ENCODE data around the gene USP24. TPM values are rescaled to one million over a fixed set of nuclear protein-coding genes. Genes with fewer than 3 reads are reported as not detected.
"Not testable (repeated sequence)": the region's sequence is repeated elsewhere in the genome, so short reads cannot be mapped to it uniquely, and the experiment has no call there.

USP24 gene
- polyA plus RNA-seq, 2 donors: 7.4 to 7.6 TPM

DNA sequence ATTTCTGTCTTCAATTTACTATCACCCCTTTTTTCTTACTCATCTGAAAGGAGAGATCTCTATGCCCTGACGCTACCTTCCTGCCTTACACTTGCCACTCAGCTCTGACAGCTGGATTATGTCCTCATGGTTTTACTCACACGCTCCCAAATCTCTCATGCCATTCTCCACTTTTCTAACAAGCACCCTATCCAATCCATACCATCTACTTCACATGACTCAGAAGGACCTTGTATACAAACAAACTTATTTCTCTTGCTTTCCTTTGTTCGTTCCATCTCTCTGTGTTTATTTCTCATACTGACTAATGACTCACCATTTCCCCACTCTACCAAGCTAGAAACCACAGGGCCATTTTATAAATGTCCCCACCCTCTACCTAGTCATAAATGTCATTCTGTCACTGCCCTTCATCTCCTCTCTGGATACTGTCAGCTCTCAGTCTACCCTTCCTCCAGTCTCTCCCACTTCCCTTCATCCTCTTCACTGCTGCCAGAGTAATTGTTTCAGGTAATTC is 87.3 kb downstream of the USP24 start:
- no peak overlapping the region for H3K27ac ChIP-seq (ENCODE audit: low read depth in 2 of 2, low read length in 1 of 2)
- 88 to 89% methylated on average over 3 of the region's 3 CpGs for WGBS, 2 donors
- no peaks in the 10 kb centered on the region for H3K9me3 ChIP-seq (ENCODE audit: control insufficient read depth in 2 of 2, insufficient read depth in 1 of 2, low read depth in 1 of 2, low read length in 1 of 2)
- H3K36me3 ChIP-seq (ENCODE audit: control insufficient read depth in 2 of 2, insufficient read depth in 2 of 2, low read length in 1 of 2): peaks cover 15% of the 10 kb centered on the region in 2 donors
- no peaks in the 10 kb centered on the region for H3K4me1 ChIP-seq (ENCODE audit: control insufficient read depth in 2 of 2, insufficient read depth in 2 of 2, low read length in 1 of 2)
- H3K27me3 ChIP-seq (ENCODE audit: control insufficient read depth in 1 of 2, insufficient read depth in 2 of 2, low read length in 2 of 2): no peaks in the 10 kb centered on the region
- H3K4me3 ChIP-seq (ENCODE audit: low read depth in 1 of 2, low read length in 2 of 2): no peak overlapping the region

DNA sequence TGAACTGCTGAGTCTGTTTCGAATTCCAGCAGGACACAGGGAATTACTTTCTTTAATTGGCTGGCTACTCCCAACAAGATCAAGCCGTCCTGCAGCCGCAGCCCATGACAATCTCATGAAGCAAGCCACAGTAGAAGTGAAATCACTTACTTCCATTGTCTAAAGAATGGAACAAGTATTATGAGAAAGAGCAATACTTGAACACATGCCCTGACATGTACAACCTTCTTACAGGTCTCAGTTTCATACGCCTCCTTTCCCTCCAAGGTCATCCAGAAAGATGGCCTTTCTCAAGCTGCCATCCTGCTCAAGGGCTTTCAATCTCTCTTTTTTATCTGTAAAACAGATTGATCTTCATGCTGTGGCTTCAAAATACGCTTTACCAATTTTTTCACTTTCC is 90.7 kb downstream of the USP24 start:
- peaks cover 20 to 24% of the 10 kb centered on the region in 2 donors for H3K36me3 ChIP-seq (ENCODE audit: control insufficient read depth in 2 of 2, insufficient read depth in 2 of 2, low read length in 1 of 2)
- no peak overlapping the region for H3K27ac ChIP-seq (ENCODE audit: low read depth in 2 of 2, low read length in 1 of 2)
- no peaks in the 10 kb centered on the region for H3K27me3 ChIP-seq (ENCODE audit: control insufficient read depth in 1 of 2, insufficient read depth in 2 of 2, low read length in 2 of 2)
- no peak overlapping the region for H3K4me3 ChIP-seq (ENCODE audit: low read depth in 1 of 2, low read length in 2 of 2)
- WGBS, 2 donors: 81% methylated on average over 5 of the region's 5 CpGs
- no peaks in the 10 kb centered on the region for H3K4me1 ChIP-seq (ENCODE audit: control insufficient read depth in 2 of 2, insufficient read depth in 2 of 2, low read length in 1 of 2)
- H3K9me3 ChIP-seq (ENCODE audit: control insufficient read depth in 2 of 2, insufficient read depth in 1 of 2, low read depth in 1 of 2, low read length in 1 of 2): no peaks in the 10 kb centered on the region

DNA sequence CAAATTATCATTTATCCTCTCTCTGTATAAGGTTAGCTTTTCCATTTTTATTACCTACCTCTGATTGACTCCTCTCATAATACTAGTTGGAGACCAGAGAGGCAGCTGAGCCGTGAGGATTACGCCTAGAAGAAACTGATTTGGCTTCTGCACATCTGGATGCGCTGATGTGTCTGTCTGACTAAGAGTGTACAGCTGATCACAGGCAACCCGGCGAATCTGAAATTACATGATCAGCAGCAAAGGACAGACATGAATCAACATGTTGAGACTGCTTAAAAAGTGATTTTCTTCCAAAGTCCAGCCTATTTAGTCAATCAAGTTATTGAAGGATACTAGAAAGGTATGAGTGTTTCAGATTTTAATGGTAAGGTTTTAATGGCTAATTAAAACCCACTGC is 94.6 kb downstream of the USP24 start:
- peaks cover 15 to 17% of the 10 kb centered on the region in 2 donors for H3K36me3 ChIP-seq (ENCODE audit: control insufficient read depth in 2 of 2, insufficient read depth in 2 of 2, low read length in 1 of 2)
- no peak overlapping the region for H3K27ac ChIP-seq (ENCODE audit: low read depth in 2 of 2, low read length in 1 of 2)
- no peak overlapping the region for H3K4me3 ChIP-seq (ENCODE audit: low read depth in 1 of 2, low read length in 2 of 2)
- 62 to 69% methylated on average over 5 of the region's 5 CpGs for WGBS, 2 donors
- no peaks in the 10 kb centered on the region for H3K9me3 ChIP-seq (ENCODE audit: control insufficient read depth in 2 of 2, insufficient read depth in 1 of 2, low read depth in 1 of 2, low read length in 1 of 2)
- no peaks in the 10 kb centered on the region for H3K27me3 ChIP-seq (ENCODE audit: control insufficient read depth in 1 of 2, insufficient read depth in 2 of 2, low read length in 2 of 2)
- no peaks in the 10 kb centered on the region for H3K4me1 ChIP-seq (ENCODE audit: control insufficient read depth in 2 of 2, insufficient read depth in 2 of 2, low read length in 1 of 2)

DNA sequence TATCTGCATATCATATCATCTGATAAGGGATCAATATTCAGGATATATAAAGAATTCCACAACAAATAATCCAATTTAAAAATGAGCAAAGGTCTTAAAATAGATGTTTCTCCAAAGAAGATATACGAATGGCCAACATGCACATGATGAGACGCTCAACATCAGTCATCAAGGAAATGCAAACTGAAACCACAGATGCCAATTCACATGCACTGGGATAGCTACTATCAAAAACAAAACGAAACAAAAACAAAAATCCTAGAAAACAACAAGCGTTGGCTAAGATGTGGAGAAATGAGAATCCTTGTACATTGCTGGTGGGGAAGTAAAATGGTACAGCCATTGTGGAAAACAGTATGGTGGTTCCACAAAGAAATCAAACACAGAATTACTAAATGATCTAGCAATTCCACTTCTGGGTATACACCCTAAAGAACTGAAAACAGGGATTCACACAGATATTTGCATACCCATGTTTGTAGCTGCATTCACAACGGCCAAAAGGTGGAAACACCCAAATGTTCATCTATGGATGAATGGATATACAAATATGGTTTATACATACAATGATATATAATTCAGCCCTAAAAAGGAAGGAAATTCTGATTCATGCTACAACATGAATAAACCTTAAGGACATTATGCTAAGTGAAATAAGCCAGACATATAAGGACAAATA is 96.4 kb downstream of the USP24 start:
- H3K9me3 ChIP-seq (ENCODE audit: control insufficient read depth in 2 of 2, insufficient read depth in 1 of 2, low read depth in 1 of 2, low read length in 1 of 2): no peaks in the 10 kb centered on the region
- 91 to 93% methylated on average over 5 of the region's 5 CpGs for WGBS, 2 donors
- H3K36me3 ChIP-seq (ENCODE audit: control insufficient read depth in 2 of 2, insufficient read depth in 2 of 2, low read length in 1 of 2): peaks cover 7 to 13% of the 10 kb centered on the region in 2 donors
- H3K27ac ChIP-seq (ENCODE audit: low read depth in 2 of 2, low read length in 1 of 2): no peak overlapping the region
- no peak overlapping the region for H3K4me3 ChIP-seq (ENCODE audit: low read depth in 1 of 2, low read length in 2 of 2)
- no peaks in the 10 kb centered on the region for H3K4me1 ChIP-seq (ENCODE audit: control insufficient read depth in 2 of 2, insufficient read depth in 2 of 2, low read length in 1 of 2)
- no peaks in the 10 kb centered on the region for H3K27me3 ChIP-seq (ENCODE audit: control insufficient read depth in 1 of 2, insufficient read depth in 2 of 2, low read length in 2 of 2)

DNA sequence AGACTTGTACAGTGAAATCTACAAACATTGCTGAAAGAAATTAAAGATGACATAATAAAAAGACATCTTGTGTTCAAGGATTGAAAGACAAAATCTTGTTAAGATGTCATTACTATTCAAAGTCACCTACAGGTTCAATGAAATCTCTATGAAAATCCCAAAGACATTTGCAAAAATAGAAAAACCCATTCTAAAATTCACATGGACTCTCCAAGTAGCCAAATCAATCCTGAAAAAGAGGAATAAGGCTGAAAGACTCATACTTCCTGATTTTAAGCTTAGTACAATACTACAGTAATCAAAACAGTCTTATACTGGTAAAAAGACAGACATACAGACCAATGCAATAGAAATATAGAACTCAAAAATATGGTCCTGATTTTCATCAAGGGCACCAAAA is 97.2 kb downstream of the USP24 start:
- no peak overlapping the region for H3K4me3 ChIP-seq (ENCODE audit: low read depth in 1 of 2, low read length in 2 of 2)
- H3K36me3 ChIP-seq (ENCODE audit: control insufficient read depth in 2 of 2, insufficient read depth in 2 of 2, low read length in 1 of 2): peaks cover 5 to 9% of the 10 kb centered on the region in 2 donors
- no peak overlapping the region for H3K27ac ChIP-seq (ENCODE audit: low read depth in 2 of 2, low read length in 1 of 2)
- no peaks in the 10 kb centered on the region for H3K27me3 ChIP-seq (ENCODE audit: control insufficient read depth in 1 of 2, insufficient read depth in 2 of 2, low read length in 2 of 2)
- no peaks in the 10 kb centered on the region for H3K4me1 ChIP-seq (ENCODE audit: control insufficient read depth in 2 of 2, insufficient read depth in 2 of 2, low read length in 1 of 2)
- no peaks in the 10 kb centered on the region for H3K9me3 ChIP-seq (ENCODE audit: control insufficient read depth in 2 of 2, insufficient read depth in 1 of 2, low read depth in 1 of 2, low read length in 1 of 2)

DNA sequence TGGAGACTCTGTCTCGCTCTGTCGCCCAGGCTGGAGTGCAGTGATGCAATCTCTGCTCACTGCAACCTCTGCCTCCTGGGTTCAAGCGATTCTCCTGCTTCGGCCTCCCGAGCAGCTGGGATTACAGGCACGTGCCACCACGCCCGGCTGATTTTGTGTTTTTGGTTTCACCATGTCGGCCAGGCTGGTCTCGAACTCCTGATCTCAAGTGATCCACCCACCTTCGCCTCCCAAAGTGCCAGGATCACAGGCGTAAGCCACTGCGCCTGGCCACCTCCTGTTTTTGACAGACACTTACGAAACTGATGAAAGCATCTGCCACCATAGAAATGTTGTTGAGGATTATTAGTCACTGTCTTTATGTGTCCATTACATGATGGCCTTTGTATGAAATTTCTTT is 106.2 kb downstream of the USP24 start:
- not testable (repeated sequence) for H3K4me3 ChIP-seq (ENCODE audit: low read depth in 1 of 2, low read length in 2 of 2); H3K9me3 ChIP-seq (ENCODE audit: control insufficient read depth in 2 of 2, insufficient read depth in 1 of 2, low read depth in 1 of 2, low read length in 1 of 2); H3K27ac ChIP-seq (ENCODE audit: low read depth in 2 of 2, low read length in 1 of 2); H3K4me1 ChIP-seq (ENCODE audit: control insufficient read depth in 2 of 2, insufficient read depth in 2 of 2, low read length in 1 of 2); H3K27me3 ChIP-seq (ENCODE audit: control insufficient read depth in 1 of 2, insufficient read depth in 2 of 2, low read length in 2 of 2)
- WGBS, 2 donors: 96 to 97% methylated on average over 14 of the region's 14 CpGs
- H3K36me3 ChIP-seq (ENCODE audit: control insufficient read depth in 2 of 2, insufficient read depth in 2 of 2, low read length in 1 of 2): peaks cover 11 to 17% of the 10 kb centered on the region in 2 donors

DNA sequence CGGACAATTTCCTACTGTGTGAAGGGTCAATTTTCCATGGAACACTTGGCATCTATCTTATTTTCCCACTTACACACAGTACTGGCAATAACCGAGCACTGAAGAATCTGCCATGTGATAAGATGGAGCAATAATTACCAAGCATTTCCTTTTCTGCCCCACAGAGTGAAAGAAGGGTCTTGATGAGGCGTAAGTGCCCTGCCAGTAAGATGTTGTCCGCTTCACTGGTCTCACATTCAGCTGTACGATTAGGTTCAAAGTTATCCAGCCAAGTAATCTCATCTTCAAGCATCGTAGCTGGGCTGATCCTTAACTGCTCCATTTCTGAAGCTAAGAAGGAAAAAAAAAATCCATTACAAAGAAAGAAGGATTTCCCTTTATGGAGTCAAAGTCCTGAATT is 108.1 kb downstream of the USP24 start:
- Histone ChIP-seq H3K9me3 (ENCODE audit: control insufficient read depth in 2 of 2, insufficient read depth in 1 of 2, low read depth in 1 of 2, low read length in 1 of 2) (no peaks in the 10 kb centered on the region), H3K27ac (ENCODE audit: low read depth in 2 of 2, low read length in 1 of 2) (no peak overlapping the region), H3K4me3 (ENCODE audit: low read depth in 1 of 2, low read length in 2 of 2) (no peak overlapping the region), H3K27me3 (ENCODE audit: control insufficient read depth in 1 of 2, insufficient read depth in 2 of 2, low read length in 2 of 2) (no peaks in the 10 kb centered on the region), H3K36me3 (ENCODE audit: control insufficient read depth in 2 of 2, insufficient read depth in 2 of 2, low read length in 1 of 2) (peaks cover 11 to 22% of the 10 kb centered on the region in 2 donors), H3K4me1 (ENCODE audit: control insufficient read depth in 2 of 2, insufficient read depth in 2 of 2, low read length in 1 of 2) (no peaks in the 10 kb centered on the region)
- WGBS, 2 donors: 75 to 82% methylated on average over 6 of the region's 6 CpGs

DNA sequence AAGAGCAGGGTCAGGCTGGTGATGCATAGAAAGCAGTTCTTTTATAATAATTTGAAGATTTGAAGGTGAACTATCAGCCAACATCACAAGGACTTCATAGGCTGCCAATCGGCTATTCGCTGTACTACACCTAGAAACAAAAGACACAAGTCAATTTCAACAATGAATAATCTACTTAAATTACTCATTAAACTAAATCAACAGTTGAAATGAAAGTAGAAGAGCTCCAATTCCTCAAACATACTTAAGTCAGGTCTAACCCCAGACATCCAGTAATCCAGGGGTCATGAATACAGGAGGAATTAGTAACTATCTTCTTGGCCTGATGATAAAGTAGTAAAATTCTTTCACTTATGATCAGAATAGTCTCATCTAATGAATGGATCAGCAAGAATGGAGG is 111.3 kb downstream of the USP24 start:
- Histone ChIP-seq H3K27ac (ENCODE audit: low read depth in 2 of 2, low read length in 1 of 2) (no peak overlapping the region), H3K9me3 (ENCODE audit: control insufficient read depth in 2 of 2, insufficient read depth in 1 of 2, low read depth in 1 of 2, low read length in 1 of 2) (no peaks in the 10 kb centered on the region), H3K4me3 (ENCODE audit: low read depth in 1 of 2, low read length in 2 of 2) (no peak overlapping the region), H3K36me3 (ENCODE audit: control insufficient read depth in 2 of 2, insufficient read depth in 2 of 2, low read length in 1 of 2) (peaks cover 12 to 22% of the 10 kb centered on the region in 2 donors), H3K4me1 (ENCODE audit: control insufficient read depth in 2 of 2, insufficient read depth in 2 of 2, low read length in 1 of 2) (no peaks in the 10 kb centered on the region), H3K27me3 (ENCODE audit: control insufficient read depth in 1 of 2, insufficient read depth in 2 of 2, low read length in 2 of 2) (no peaks in the 10 kb centered on the region)
- WGBS, 2 donors: 95% methylated on average over 2 of the region's 2 CpGs

DNA sequence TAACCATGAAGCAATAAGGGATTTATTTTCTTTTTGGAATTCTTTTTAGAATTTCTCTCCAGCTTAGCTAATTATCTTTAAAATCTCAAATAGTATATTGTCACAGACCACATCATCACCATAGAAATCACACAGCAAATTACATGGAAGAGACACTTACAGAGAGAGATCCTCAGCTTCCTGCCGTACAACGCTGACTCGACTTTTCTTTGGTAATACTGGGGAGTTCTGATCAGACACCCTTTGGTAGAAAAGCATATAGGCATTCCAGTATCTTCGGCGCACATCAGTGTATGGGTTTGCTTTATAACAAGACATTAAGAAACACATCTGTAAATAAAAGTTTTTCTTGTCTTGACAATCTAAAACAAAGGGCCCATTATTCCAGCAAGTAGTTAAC is 120.1 kb downstream of the USP24 start:
- H3K9me3 ChIP-seq (ENCODE audit: control insufficient read depth in 2 of 2, insufficient read depth in 1 of 2, low read depth in 1 of 2, low read length in 1 of 2): no peaks in the 10 kb centered on the region
- no peak overlapping the region for H3K27ac ChIP-seq (ENCODE audit: low read depth in 2 of 2, low read length in 1 of 2)
- H3K36me3 ChIP-seq (ENCODE audit: control insufficient read depth in 2 of 2, insufficient read depth in 2 of 2, low read length in 1 of 2): peaks cover 10 to 14% of the 10 kb centered on the region in 2 donors
- no peaks in the 10 kb centered on the region for H3K4me1 ChIP-seq (ENCODE audit: control insufficient read depth in 2 of 2, insufficient read depth in 2 of 2, low read length in 1 of 2)
- no peak overlapping the region for H3K4me3 ChIP-seq (ENCODE audit: low read depth in 1 of 2, low read length in 2 of 2)
- 95 to 97% methylated on average over 5 of the region's 5 CpGs for WGBS, 2 donors
- H3K27me3 ChIP-seq (ENCODE audit: control insufficient read depth in 1 of 2, insufficient read depth in 2 of 2, low read length in 2 of 2): no peaks in the 10 kb centered on the region

DNA sequence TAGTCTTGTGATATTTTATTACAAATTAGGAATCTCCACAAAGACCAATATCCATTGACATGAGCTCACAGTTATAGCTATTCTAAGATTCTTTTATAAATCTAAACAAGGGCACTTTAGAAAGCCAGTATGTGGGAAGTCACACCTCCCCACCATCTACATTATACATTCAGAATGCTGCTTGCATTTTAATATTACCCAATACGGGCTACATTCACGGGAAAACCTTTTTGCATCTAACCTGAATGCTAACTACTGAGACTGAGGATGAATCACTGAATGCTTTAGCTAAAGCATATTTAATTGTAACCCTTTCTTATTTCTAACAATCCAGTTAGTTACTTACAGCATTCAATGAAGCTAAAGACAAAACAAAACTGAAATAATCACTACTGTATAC is 122.7 kb downstream of the USP24 start:
- no peak overlapping the region for H3K4me3 ChIP-seq (ENCODE audit: low read depth in 1 of 2, low read length in 2 of 2)
- H3K36me3 ChIP-seq (ENCODE audit: control insufficient read depth in 2 of 2, insufficient read depth in 2 of 2, low read length in 1 of 2): peaks cover 4 to 20% of the 10 kb centered on the region in 2 donors
- WGBS, 2 donors: 90 to 91% methylated on average over 2 of the region's 2 CpGs

More for the DNA sequence above, 122.7 kb downstream of the USP24 start:
- no peaks in the 10 kb centered on the region for H3K27me3 ChIP-seq (ENCODE audit: control insufficient read depth in 1 of 2, insufficient read depth in 2 of 2, low read length in 2 of 2)
- H3K9me3 ChIP-seq (ENCODE audit: control insufficient read depth in 2 of 2, insufficient read depth in 1 of 2, low read depth in 1 of 2, low read length in 1 of 2): no peaks in the 10 kb centered on the region
- no peak overlapping the region for H3K27ac ChIP-seq (ENCODE audit: low read depth in 2 of 2, low read length in 1 of 2)
- no peaks in the 10 kb centered on the region for H3K4me1 ChIP-seq (ENCODE audit: control insufficient read depth in 2 of 2, insufficient read depth in 2 of 2, low read length in 1 of 2)

Data from esophagus (tissue), 2 donors.